Calu3 (cell line): ENCODE measurements around the gene ATP6V0E1. TPM values are rescaled to one million over a fixed set of nuclear protein-coding genes. Genes with fewer than 3 reads are reported as not detected.
"Not testable (repeated sequence)": the region's sequence is repeated elsewhere in the genome, so short reads cannot be mapped to it uniquely, and the experiment has no call there.

Source experiments
- BruUV-seq: library from RNA; stranded (reverse); fragments of 400-500 nt; replicated peaks from 2 replicates; lab custom pipeline; 2021; lab: Mats Ljungman, UMichigan
- CTCF ChIA-PET: fragments of 300-600 bp; sonication (Branson Sonifier 250); formaldehyde crosslinking; loops from one replicate; lab custom pipeline; 2022; ENCODE audit warnings: antibody characterized with exemption; lab: Charles Lee
- DNase-seq: peaks from one replicate; pipeline ENCODE4 v3.0.0; 2022
- H3K27ac Mint-ChIP-seq: one replicate; pipeline ENCODE4 v1.8.0; 2022; ENCODE audit warnings: mixed read lengths; ENCODE audit not compliant: unreplicated experiment
- H3K27me3 Mint-ChIP-seq: one replicate; pipeline ENCODE4 v1.8.0; 2022; ENCODE audit warnings: mixed read lengths; ENCODE audit not compliant: unreplicated experiment
- H3K36me3 Mint-ChIP-seq: one replicate; pipeline ENCODE4 v1.8.0; 2022; ENCODE audit warnings: mild to moderate bottlenecking, moderate library complexity, mixed read lengths; ENCODE audit not compliant: insufficient read depth, unreplicated experiment
- H3K4me1 Mint-ChIP-seq: one replicate; pipeline ENCODE4 v1.8.0; 2022; ENCODE audit warnings: mild to moderate bottlenecking, low read depth, mixed read lengths; ENCODE audit not compliant: unreplicated experiment
- H3K4me3 Mint-ChIP-seq: one replicate; pipeline ENCODE4 v1.8.0; 2022; ENCODE audit warnings: mild to moderate bottlenecking, low read depth, moderate library complexity, mixed read lengths; ENCODE audit not compliant: unreplicated experiment
- H3K9me3 Mint-ChIP-seq: one replicate; pipeline ENCODE4 v1.8.0; 2022; ENCODE audit warnings: low read depth, mixed read lengths; ENCODE audit not compliant: unreplicated experiment
- intact Hi-C: fragments of 100-400 bp; cut with micrococcal nuclease; formaldehyde crosslinking; loops from one replicate; pipeline ENCODE4 v1.10.0; 2022; ENCODE audit not compliant: unreplicated experiment
- total RNA-seq: library from RNA; stranded (reverse); gene quantifications from 2 replicates; pipeline ENCODE4 v1.2.3, GENCODE V29; 2022
- TF ChIP-seq, protein P1 (sequence below): fragments of 200-600 bp; IDR thresholded peaks from one replicate; pipeline ENCODE4 v1.8.0; 2022; ENCODE audit warnings: antibody characterized with exemption; ENCODE audit not compliant: unreplicated experiment

The ATP6V0E1 gene
- total RNA-seq, 1 experiment from 2014 or later = 261 TPM

DNA sequence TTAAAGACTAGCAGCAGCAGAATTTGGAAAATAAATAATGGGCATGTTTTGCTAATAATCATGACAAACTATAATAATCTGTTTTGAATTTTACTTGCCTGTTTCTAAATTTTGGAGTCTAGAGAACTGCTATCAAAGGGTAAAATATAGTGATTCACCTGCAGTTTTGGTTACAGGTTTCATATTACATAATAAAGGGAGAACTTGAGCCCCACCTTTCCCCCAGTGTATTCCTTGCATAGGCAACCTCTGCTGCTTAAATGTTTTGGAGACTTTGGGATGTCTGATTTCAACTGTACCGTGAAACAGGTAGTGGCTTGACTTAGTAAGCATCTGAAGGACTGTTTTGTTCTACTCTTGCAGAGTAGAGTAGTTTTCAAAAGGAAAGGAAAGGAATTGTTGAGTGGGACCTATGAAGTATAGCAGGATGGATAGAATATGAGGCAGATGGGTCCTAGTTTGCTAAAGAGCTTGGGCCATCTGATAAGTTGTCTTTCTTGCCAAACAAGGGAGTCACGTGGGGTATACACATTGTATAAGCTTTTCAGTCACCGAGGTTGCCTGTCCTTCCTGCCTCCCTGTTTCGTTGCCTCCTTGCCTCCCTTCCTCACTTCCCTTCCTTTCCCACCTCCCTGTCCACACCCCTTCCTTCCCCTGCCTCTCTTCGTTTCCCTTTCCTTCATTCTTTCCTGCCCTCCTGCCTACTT is 91.7 kb downstream of the ATP6V0E1 start:
- intact Hi-C loops = no loop called here
- Mint-ChIP-seq H3K36me3 (no peaks in the 10 kb centered on the region), H3K4me1 (peaks cover 8% of the 10 kb centered on the region), H3K27ac (no peak overlapping the region), H3K27me3 (no peaks in the 10 kb centered on the region), H3K4me3 (no peak overlapping the region), H3K9me3 (no peaks in the 10 kb centered on the region)
- CTCF ChIA-PET = no interaction called here
- BruUV-seq = no TSS peak
- DNase-seq = no peak
- TF ChIP-seq, protein P1, sequence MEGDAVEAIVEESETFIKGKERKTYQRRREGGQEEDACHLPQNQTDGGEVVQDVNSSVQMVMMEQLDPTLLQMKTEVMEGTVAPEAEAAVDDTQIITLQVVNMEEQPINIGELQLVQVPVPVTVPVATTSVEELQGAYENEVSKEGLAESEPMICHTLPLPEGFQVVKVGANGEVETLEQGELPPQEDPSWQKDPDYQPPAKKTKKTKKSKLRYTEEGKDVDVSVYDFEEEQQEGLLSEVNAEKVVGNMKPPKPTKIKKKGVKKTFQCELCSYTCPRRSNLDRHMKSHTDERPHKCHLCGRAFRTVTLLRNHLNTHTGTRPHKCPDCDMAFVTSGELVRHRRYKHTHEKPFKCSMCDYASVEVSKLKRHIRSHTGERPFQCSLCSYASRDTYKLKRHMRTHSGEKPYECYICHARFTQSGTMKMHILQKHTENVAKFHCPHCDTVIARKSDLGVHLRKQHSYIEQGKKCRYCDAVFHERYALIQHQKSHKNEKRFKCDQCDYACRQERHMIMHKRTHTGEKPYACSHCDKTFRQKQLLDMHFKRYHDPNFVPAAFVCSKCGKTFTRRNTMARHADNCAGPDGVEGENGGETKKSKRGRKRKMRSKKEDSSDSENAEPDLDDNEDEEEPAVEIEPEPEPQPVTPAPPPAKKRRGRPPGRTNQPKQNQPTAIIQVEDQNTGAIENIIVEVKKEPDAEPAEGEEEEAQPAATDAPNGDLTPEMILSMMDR = no peak

GRCh38 chr5:173075970-173076369 is 92.4 kb downstream of the ATP6V0E1 start:
- no TSS peak for BruUV-seq

GRCh38 chr5:173076471-173076870 is 92.9 kb downstream of the ATP6V0E1 start:
- BruUV-seq, H3K27ac Mint-ChIP-seq, intact Hi-C loops: not testable (repeated sequence)

More at GRCh38 chr5:173075970-173076369, 92.4 kb downstream of the ATP6V0E1 start:
- CTCF ChIA-PET = no interaction called here
- intact Hi-C loops = no loop called here
- Mint-ChIP-seq H3K9me3 (no peaks in the 10 kb centered on the region), H3K36me3 (peaks cover 3% of the 10 kb centered on the region), H3K4me1 (peaks cover 8% of the 10 kb centered on the region), H3K27ac (no peak overlapping the region), H3K4me3 (no peak overlapping the region), H3K27me3 (no peaks in the 10 kb centered on the region)
- DNase-seq = no peak
- TF ChIP-seq, protein P1 = no peak

DNA sequence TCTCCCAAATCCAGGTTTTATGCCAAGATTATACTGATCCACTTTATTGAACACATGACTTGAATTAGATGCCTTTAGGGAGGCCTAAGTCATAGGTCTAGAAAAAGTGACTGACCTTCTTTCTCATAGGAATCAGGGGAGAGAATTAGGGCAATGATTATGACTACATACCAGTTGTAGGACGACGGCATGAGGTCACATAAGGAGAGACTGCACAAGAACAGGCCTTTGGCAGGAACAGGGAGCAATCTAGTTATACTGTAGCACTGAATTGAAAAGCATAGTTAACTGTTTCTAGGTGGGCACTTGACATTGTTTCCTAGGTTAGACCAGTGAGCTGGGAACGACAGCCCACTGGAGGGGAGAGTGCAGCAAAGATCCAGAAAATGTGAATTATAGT is 95.3 kb downstream of the ATP6V0E1 start:
- H3K4me1 Mint-ChIP-seq = peaks cover 8% of the 10 kb centered on the region
- CTCF ChIA-PET = no interaction called here
- no peak overlapping the region for H3K27ac Mint-ChIP-seq
- no peaks in the 10 kb centered on the region for H3K27me3 Mint-ChIP-seq
- no peak overlapping the region for H3K4me3 Mint-ChIP-seq
- intact Hi-C loops = no loop called here
- H3K36me3 Mint-ChIP-seq = peaks cover 12% of the 10 kb centered on the region
- H3K9me3 Mint-ChIP-seq = no peaks in the 10 kb centered on the region
- BruUV-seq = no TSS peak
- DNase-seq = no peak
- TF ChIP-seq, protein P1 = no peak

More at GRCh38 chr5:173076471-173076870, 92.9 kb downstream of the ATP6V0E1 start:
- DNase-seq, H3K36me3 Mint-ChIP-seq, H3K9me3 Mint-ChIP-seq, CTCF ChIA-PET, H3K4me1 Mint-ChIP-seq, H3K27me3 Mint-ChIP-seq, H3K4me3 Mint-ChIP-seq: not testable (repeated sequence)

Other genes with a start within 250 kb of the ATP6V0E1 start
- 38.1 and 50.5 TPM in 2 replicates for gene DUSP1, start 212.6 kb upstream of the ATP6V0E1 start, total RNA-seq
- 231 and 235 TPM in 2 replicates for gene ERGIC1, start 149.5 kb upstream of the ATP6V0E1 start, total RNA-seq
- gene RPL26L1, start 24.3 kb upstream of the ATP6V0E1 start, total RNA-seq = 59.4 and 62.7 TPM in 2 replicates
- 16.7 and 18.2 TPM in 2 replicates for gene CREBRF, start 72.6 kb downstream of the ATP6V0E1 start, total RNA-seq
- 13.4 and 13.6 TPM in 2 replicates for gene BNIP1, start 160.8 kb downstream of the ATP6V0E1 start, total RNA-seq